Measurements from ENCODE around the gene METTL24. TPM values are rescaled to one million over a fixed set of nuclear protein-coding genes. Genes with fewer than 3 reads are reported as not detected.
"Not testable (repeated sequence)": the region's sequence is repeated elsewhere in the genome, so short reads cannot be mapped to it uniquely, and the experiment has no call there.

The METTL24 gene
- total and polyA plus RNA-seq, 4 donors: 0.14 to 2.0 (median 0.91) TPM

GRCh38 chr6:110307368-110307767 lies 50.8 kb downstream of the METTL24 start:
- Histone ChIP-seq H3K4me3 (ENCODE audit: low read depth in 1 of 3, low read length in 3 of 3) (no peak overlapping the region), H3K36me3 (ENCODE audit: control insufficient read depth in 4 of 4, insufficient read depth in 3 of 4, low read depth in 1 of 4, low read length in 3 of 4) (no peaks in the 10 kb centered on the region), H3K9ac (ENCODE audit: low read depth in 1 of 2, low read length in 2 of 2) (no peak overlapping the region), H3K27ac (ENCODE audit: low read depth in 1 of 2, low read length in 2 of 2) (no peak overlapping the region), H3K9me3 (ENCODE audit: control insufficient read depth in 4 of 4, low read length in 3 of 4) (no peaks in the 10 kb centered on the region), H3K27me3 (ENCODE audit: control insufficient read depth in 4 of 4, insufficient read depth in 4 of 4, low read length in 3 of 4) (no peaks in the 10 kb centered on the region), H3K4me1 (ENCODE audit: control insufficient read depth in 4 of 4, insufficient read depth in 4 of 4, low read length in 3 of 4) (no peaks in the 10 kb centered on the region)
- 72% methylated on average over 2 of the region's 2 CpGs for WGBS
- DNase-seq (ENCODE audit: low spot score): no peak
- TF ChIP-seq HNF4A (conservative IDR thresholded peaks at IDR 0.05) (no peak), ZBTB33 (IDR thresholded peaks at IDR 0.05) (no peak), TAF1 (conservative IDR thresholded peaks at IDR 0.05) (no peak), REST (IDR thresholded peaks at IDR 0.05) (no peak), RXRA (IDR thresholded peaks at IDR 0.05) (no peak), RAD21 (IDR thresholded peaks at IDR 0.05) (no peak), HNF4G (IDR thresholded peaks at IDR 0.05) (no peak), FOXA1 (IDR thresholded peaks at IDR 0.05) (no peak), EGR1 (IDR thresholded peaks at IDR 0.05; ENCODE audit: low read depth in 2 of 2) (no peak), JUND (IDR thresholded peaks at IDR 0.05) (no peak), GABPA (IDR thresholded peaks at IDR 0.05 in 1 of 2, conservative IDR thresholded peaks at IDR 0.05 in 1 of 2) (no peak), FOXA2 (IDR thresholded peaks at IDR 0.05) (no peak), MAX (IDR thresholded peaks at IDR 0.05) (no peak), CTCF (IDR thresholded peaks at IDR 0.05; ENCODE audit: low read depth, low read length, missing input control) (no peak), YY1 (IDR thresholded peaks at IDR 0.05) (no peak), NR2F2 (IDR thresholded peaks at IDR 0.05) (no peak)

- not testable (repeated sequence) for H3K9me3 ChIP-seq (ENCODE audit: control insufficient read depth in 4 of 4, low read length in 3 of 4); H3K9ac ChIP-seq (ENCODE audit: low read depth in 1 of 2, low read length in 2 of 2); H3K4me1 ChIP-seq (ENCODE audit: control insufficient read depth in 4 of 4, insufficient read depth in 4 of 4, low read length in 3 of 4); H3K36me3 ChIP-seq (ENCODE audit: control insufficient read depth in 4 of 4, insufficient read depth in 3 of 4, low read depth in 1 of 4, low read length in 3 of 4); H3K27me3 ChIP-seq (ENCODE audit: control insufficient read depth in 4 of 4, insufficient read depth in 4 of 4, low read length in 3 of 4); H3K27ac ChIP-seq (ENCODE audit: low read depth in 1 of 2, low read length in 2 of 2); DNase-seq (ENCODE audit: low spot score); H3K4me3 ChIP-seq (ENCODE audit: low read depth in 1 of 3, low read length in 3 of 3)
- WGBS: 96% methylated on average over 2 of the region's 2 CpGs
Measured at GRCh38 chr6:110305832-110306231, 52.3 kb downstream of the METTL24 start.

- not testable (repeated sequence) for H3K27me3 ChIP-seq (ENCODE audit: control insufficient read depth in 4 of 4, insufficient read depth in 4 of 4, low read length in 3 of 4); H3K4me1 ChIP-seq (ENCODE audit: control insufficient read depth in 4 of 4, insufficient read depth in 4 of 4, low read length in 3 of 4); DNase-seq (ENCODE audit: low spot score); H3K9me3 ChIP-seq (ENCODE audit: control insufficient read depth in 4 of 4, low read length in 3 of 4); H3K36me3 ChIP-seq (ENCODE audit: control insufficient read depth in 4 of 4, insufficient read depth in 3 of 4, low read depth in 1 of 4, low read length in 3 of 4); H3K9ac ChIP-seq (ENCODE audit: low read depth in 1 of 2, low read length in 2 of 2); H3K27ac ChIP-seq (ENCODE audit: low read depth in 1 of 2, low read length in 2 of 2); H3K4me3 ChIP-seq (ENCODE audit: low read depth in 1 of 3, low read length in 3 of 3)
- WGBS: 85% methylated on average over 6 of the region's 6 CpGs
Measured at GRCh38 chr6:110303692-110304091, 54.5 kb downstream of the METTL24 start.
